ENCODE results near the gene HERC2. TPM values are rescaled to one million over a fixed set of nuclear protein-coding genes. Genes with fewer than 3 reads are reported as not detected.

The HERC2 gene
- total and polyA plus RNA-seq, 7 donors = 11.1 to 85.6 (median 42.5) TPM

GRCh38 chr15:28081594-28081993, 240.4 kb downstream of the HERC2 start:
- WGBS, 2 donors = 96 to 97% methylated on average over 20 of the region's 20 CpGs
- peaks cover 0 to 6% (median 0%) of the 10 kb centered on the region in 3 donors for H3K27me3 ChIP-seq
- TF ChIP-seq POLR2AphosphoS5 (IDR thresholded peaks at IDR 0.05) = no peak
- TF ChIP-seq, protein P1, sequence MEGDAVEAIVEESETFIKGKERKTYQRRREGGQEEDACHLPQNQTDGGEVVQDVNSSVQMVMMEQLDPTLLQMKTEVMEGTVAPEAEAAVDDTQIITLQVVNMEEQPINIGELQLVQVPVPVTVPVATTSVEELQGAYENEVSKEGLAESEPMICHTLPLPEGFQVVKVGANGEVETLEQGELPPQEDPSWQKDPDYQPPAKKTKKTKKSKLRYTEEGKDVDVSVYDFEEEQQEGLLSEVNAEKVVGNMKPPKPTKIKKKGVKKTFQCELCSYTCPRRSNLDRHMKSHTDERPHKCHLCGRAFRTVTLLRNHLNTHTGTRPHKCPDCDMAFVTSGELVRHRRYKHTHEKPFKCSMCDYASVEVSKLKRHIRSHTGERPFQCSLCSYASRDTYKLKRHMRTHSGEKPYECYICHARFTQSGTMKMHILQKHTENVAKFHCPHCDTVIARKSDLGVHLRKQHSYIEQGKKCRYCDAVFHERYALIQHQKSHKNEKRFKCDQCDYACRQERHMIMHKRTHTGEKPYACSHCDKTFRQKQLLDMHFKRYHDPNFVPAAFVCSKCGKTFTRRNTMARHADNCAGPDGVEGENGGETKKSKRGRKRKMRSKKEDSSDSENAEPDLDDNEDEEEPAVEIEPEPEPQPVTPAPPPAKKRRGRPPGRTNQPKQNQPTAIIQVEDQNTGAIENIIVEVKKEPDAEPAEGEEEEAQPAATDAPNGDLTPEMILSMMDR (IDR thresholded peaks at IDR 0.05) = no peak
- TF ChIP-seq POLR2A (IDR thresholded peaks at IDR 0.05) = no peak
- TF ChIP-seq EP300 (IDR thresholded peaks at IDR 0.05) = no peak
- DNase-seq = no peak
- peaks cover 0 to 4% (median 0%) of the 10 kb centered on the region in 4 donors for H3K9me3 ChIP-seq
- intact Hi-C loops (cut with DNase I) = no loop called here
- no peak overlapping the region for H3K4me3 ChIP-seq
- H3K4me1 ChIP-seq = no peaks in the 10 kb centered on the region
- H3K36me3 ChIP-seq = no peaks in the 10 kb centered on the region
- no peak overlapping the region for H3K27ac ChIP-seq

DNA sequence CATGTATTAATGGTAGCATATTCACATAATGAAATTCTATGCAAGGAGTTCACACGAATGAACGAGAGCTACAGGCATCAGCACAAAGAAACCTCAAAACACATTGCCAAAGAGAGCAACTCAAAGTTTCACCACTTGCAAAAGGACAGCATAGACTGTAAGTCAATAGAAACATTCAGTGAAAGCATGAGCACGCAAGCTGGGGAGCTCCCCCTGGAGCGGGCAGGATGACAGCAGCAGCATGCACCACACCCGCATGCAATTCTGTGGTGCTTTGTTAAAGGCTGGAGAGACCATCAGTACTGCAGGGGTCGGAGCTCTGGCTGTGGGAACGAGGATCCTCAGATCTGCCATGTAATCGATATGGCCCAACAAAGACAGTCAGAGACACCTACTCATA, 241.6 kb downstream of the HERC2 start:
- Histone ChIP-seq H3K9me3 (peaks cover 0 to 4% (median 0%) of the 10 kb centered on the region in 4 donors), H3K27ac (no peak overlapping the region), H3K36me3 (no peaks in the 10 kb centered on the region), H3K4me3 (no peak overlapping the region), H3K27me3 (peaks cover 0 to under 1% (median 0%) of the 10 kb centered on the region in 3 donors), H3K4me1 (no peaks in the 10 kb centered on the region)
- 78 to 84% methylated on average over 8 of the region's 8 CpGs for WGBS, 2 donors
- intact Hi-C loops (cut with DNase I) = no loop called here
- TF ChIP-seq POLR2AphosphoS5 (IDR thresholded peaks at IDR 0.05) (no peak), POLR2A (IDR thresholded peaks at IDR 0.05) (no peak), EP300 (IDR thresholded peaks at IDR 0.05) (no peak)
- TF ChIP-seq, protein P1 (IDR thresholded peaks at IDR 0.05) = no peak
- DNase-seq = no peak

GRCh38 chr15:28079313-28079969, 242.5 kb downstream of the HERC2 start:
- DNase-seq = no peak
- WGBS, 2 donors = 86 to 90% methylated on average over 9 of the region's 9 CpGs
- Histone ChIP-seq H3K36me3 (no peaks in the 10 kb centered on the region), H3K27ac (no peak overlapping the region), H3K27me3 (no peaks in the 10 kb centered on the region), H3K4me1 (no peaks in the 10 kb centered on the region), H3K9me3 (peaks cover 0 to under 1% (median 0%) of the 10 kb centered on the region in 4 donors), H3K4me3 (no peak overlapping the region)
- TF ChIP-seq POLR2A (IDR thresholded peaks at IDR 0.05) = no peak
- TF ChIP-seq EP300 (IDR thresholded peaks at IDR 0.05) = no peak
- TF ChIP-seq, protein P1 (IDR thresholded peaks at IDR 0.05) = no peak
- no peak for TF ChIP-seq POLR2AphosphoS5 (IDR thresholded peaks at IDR 0.05)
- intact Hi-C loops (cut with DNase I) = no loop called here

- no peaks in the 10 kb centered on the region for H3K36me3 ChIP-seq
- 34 to 78% methylated on average over 1 of the region's 1 CpG for WGBS, 2 donors
- DNase-seq = no peak
- no peak overlapping the region for H3K27ac ChIP-seq
- no peaks in the 10 kb centered on the region for H3K9me3 ChIP-seq
- H3K4me1 ChIP-seq = no peaks in the 10 kb centered on the region
- intact Hi-C loops (cut with DNase I) = no loop called here
- no peaks in the 10 kb centered on the region for H3K27me3 ChIP-seq
- no peak overlapping the region for H3K4me3 ChIP-seq
- TF ChIP-seq EP300 (IDR thresholded peaks at IDR 0.05) (no peak), POLR2A (IDR thresholded peaks at IDR 0.05) (no peak)
Measured at GRCh38 chr15:28078191-28078719, 243.7 kb downstream of the HERC2 start.

DNA sequence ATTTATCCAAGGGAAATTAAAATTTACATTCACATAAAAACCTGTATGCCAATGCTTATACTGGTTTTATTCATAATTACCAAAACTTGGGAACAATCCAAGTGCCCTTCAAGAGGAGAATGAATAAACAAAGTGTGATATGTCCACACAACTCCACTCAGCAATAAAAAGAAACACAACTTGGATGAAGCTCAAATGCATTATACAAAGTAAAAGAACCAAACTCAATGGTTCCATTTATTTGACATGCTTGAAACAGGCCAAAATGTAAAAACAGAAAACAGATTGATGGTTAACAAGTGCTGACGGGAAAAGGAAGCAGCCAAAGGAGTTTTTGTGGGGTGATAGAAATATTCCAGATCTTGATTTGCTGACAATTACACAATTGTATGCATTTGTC, 246.4 kb downstream of the HERC2 start:
- Histone ChIP-seq H3K4me3 (no peak overlapping the region), H3K27me3 (no peaks in the 10 kb centered on the region), H3K36me3 (no peaks in the 10 kb centered on the region), H3K9me3 (no peaks in the 10 kb centered on the region), H3K27ac (no peak overlapping the region), H3K4me1 (no peaks in the 10 kb centered on the region)
- intact Hi-C loops (cut with DNase I) = no loop called here
- TF ChIP-seq, protein P1 (IDR thresholded peaks at IDR 0.05) = no peak
- TF ChIP-seq POLR2AphosphoS5 (IDR thresholded peaks at IDR 0.05) (no peak), POLR2A (IDR thresholded peaks at IDR 0.05) (no peak), EP300 (IDR thresholded peaks at IDR 0.05) (no peak)
- DNase-seq = no peak
- whole genome bisulfite sequencing, 2 donors = 16 to 56% methylated on average over 1 of the region's 1 CpG

Data from sigmoid colon (tissue), 7 donors.